HepG2 (cell line): Measurements from ENCODE around the gene ANGPTL2. TPM values are rescaled to one million over a fixed set of nuclear protein-coding genes. Genes with fewer than 3 reads are reported as not detected.

Experiments
- HIC2 ChIP-seq: sonication (generic); formaldehyde crosslinking; IDR thresholded peaks from 2 replicates; pipeline ENCODE4 v1.9.0; 2022; ENCODE audit warnings: low read depth, missing genetic modification reagents
- KDM2A ChIP-seq: sonication (generic); formaldehyde crosslinking; IDR thresholded peaks from 2 replicates; pipeline ENCODE4 v1.4.0; 2020; ENCODE audit warnings: low read depth, missing genetic modification reagents, borderline replicate concordance
- RNF2 ChIP-seq: fragments of 450-650 bp; conservative IDR thresholded peaks from 2 replicates; pipeline ENCODE4 v1.6.1; 2016; ENCODE audit warnings: low read depth
- USF2 ChIP-seq, 2 experiments: sonication (generic) in 1 of 2; formaldehyde crosslinking in 1 of 2; IDR thresholded peaks; 2 replicates each; pipeline versions ENCODE4 v1.5.1 to v1.6.1; 2011 to 2020; ENCODE audit warnings: borderline replicate concordance in 1 of 2, low read depth in 1 of 2, low read length in 1 of 2, mild to moderate bottlenecking in 1 of 2, missing genetic modification reagents in 1 of 2, moderate library complexity in 1 of 2
- ZNF674 ChIP-seq: sonication (generic); formaldehyde crosslinking; IDR thresholded peaks from 2 replicates; pipeline ENCODE4 v1.5.0; 2020; ENCODE audit warnings: low read depth, mild to moderate bottlenecking, missing genetic modification reagents
- polyA plus RNA-seq, 8 experiments: library from polyadenylated mRNA; depleted of rRNA in 3 of 8; stranded (reverse) in 7 of 8; unstranded in 1 of 8; fragments of >200 nt; fragmentation: Illumina TruSeq in 4 of 8; extraction: Trizol in 4 of 8; gene quantifications; 2 replicates each; pipeline versions ENCODE4 v1.2.1 to v1.2.3, GENCODE V29; 2011 to 2016; ENCODE audit warnings: low read depth in 4 of 8, missing spikeins in 1 of 8, mixed read lengths in 1 of 8; ENCODE audit not compliant: insufficient read depth in 1 of 8
- total RNA-seq, 5 experiments: library from RNA; depleted of rRNA; stranded (reverse); fragments of >200 nt; fragmentation: Illumina TruSeq; extraction: Trizol; gene quantifications; 2 replicates each; pipeline ENCODE4 v1.2.3, GENCODE V29; 2016; ENCODE audit warnings: low read depth in 1 of 5
- TF ChIP-seq, protein P1 (sequence below): sonication (generic); formaldehyde crosslinking; conservative IDR thresholded peaks from 2 replicates; pipeline ENCODE4 v1.8.0; 2022; ENCODE audit warnings: mild to moderate bottlenecking, moderate library complexity, missing genetic modification reagents

ANGPTL2 gene
- total and polyA plus RNA-seq, 2 of the 13 experiments (the other 11 are each of a cell fraction or from before 2014, with no cell fraction given), result 0.91 to 21.0 TPM

DNA sequence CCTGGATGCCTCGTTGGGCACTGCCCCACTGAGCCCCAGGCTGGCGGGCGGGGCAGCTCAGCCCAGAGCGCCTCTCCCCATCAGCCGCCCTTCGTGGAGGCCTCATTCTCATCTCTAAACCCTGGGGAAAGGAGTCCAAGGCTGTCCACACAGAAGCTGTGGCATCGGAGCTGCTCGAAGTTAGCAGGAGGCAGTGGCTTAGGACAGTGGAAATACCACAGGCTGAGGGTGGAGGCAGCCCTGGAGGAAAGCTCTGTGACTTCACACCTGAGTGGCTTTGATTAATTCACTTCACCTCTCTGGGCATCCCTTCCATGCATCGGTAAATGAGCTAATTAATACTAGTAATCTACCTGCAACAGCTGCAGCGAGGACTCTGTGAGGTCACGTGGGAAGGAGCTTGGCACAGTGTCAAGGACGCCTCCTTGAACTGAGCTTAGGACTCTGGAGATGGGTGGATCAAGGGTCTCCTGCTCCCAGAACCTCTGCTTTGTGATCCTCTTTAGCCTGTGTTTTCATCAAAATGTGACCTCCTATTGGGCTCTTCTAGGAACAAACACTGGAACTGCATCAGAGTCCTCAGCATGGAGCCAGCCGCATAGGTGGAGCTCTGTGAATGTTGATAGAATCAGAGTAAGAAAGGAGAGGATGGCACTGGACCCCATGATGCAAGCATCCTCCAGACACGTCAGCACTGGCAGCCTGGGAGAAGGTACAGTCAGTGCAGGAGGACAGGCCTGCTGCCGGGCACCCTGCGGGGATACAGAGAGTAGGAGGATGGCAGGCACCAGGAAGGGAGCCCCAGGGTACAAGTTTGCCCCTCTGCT lies 842 bp upstream of the ANGPTL2 start (continued):
- TF ChIP-seq, protein P1, sequence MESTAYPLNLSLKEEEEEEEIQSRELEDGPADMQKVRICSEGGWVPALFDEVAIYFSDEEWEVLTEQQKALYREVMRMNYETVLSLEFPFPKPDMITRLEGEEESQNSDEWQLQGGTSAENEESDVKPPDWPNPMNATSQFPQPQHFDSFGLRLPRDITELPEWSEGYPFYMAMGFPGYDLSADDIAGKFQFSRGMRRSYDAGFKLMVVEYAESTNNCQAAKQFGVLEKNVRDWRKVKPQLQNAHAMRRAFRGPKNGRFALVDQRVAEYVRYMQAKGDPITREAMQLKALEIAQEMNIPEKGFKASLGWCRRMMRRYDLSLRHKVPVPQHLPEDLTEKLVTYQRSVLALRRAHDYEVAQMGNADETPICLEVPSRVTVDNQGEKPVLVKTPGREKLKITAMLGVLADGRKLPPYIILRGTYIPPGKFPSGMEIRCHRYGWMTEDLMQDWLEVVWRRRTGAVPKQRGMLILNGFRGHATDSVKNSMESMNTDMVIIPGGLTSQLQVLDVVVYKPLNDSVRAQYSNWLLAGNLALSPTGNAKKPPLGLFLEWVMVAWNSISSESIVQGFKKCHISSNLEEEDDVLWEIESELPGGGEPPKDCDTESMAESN (CRISPR knock-in tag), result 0 out of 2 replicates have a peak, but pooled peaks have one; percentile 4
- TF ChIP-seq ZNF674 (CRISPR knock-in tag) (no peak), USF2 (IDR thresholded peaks at IDR 0.05; ENCODE audit: low read depth, low read length) (0 out of 2 replicates have a peak, but pooled peaks have one; percentile 7), USF2 (CRISPR knock-in tag; IDR thresholded peaks at IDR 0.05; ENCODE audit: borderline replicate concordance) (no peak), KDM2A (CRISPR knock-in tag) (peak; percentile 29; the same call in 1 of the 2 replicates), HIC2 (CRISPR knock-in tag) (0 out of 2 replicates have a peak, but pooled peaks have one; percentile 1), RNF2 (0 out of 2 replicates have a peak, but pooled peaks have one; percentile 34)
